CD14-positive monocyte (primary cell): ENCODE results near the gene GNAT2. TPM values are rescaled to one million over a fixed set of nuclear protein-coding genes. Genes with fewer than 3 reads are reported as not detected.

ENCODE experiments used
- DNase-seq, 3 donors: peaks; one replicate each; pipeline ENCODE4 v3.0.0-alpha.2; 2011 to 2022
- H2AFZ ChIP-seq: 2 replicates; pipeline ENCODE4 v1.6.0; 2012; ENCODE audit warnings: mild to moderate bottlenecking, low read depth, low read length, inconsistent platforms; ENCODE audit not compliant: insufficient read depth, poor library complexity, severe bottlenecking
- H3K27ac ChIP-seq, 2 donors: 1 replicate in 1 of 2; 2 replicates in 1 of 2; pipeline ENCODE4 v1.5.1; 2012 to 2013; ENCODE audit warnings: low read length in 2 of 2, control low read depth in 1 of 2, inconsistent platforms in 1 of 2, low read depth in 1 of 2, mild to moderate bottlenecking in 1 of 2
- H3K27me3 ChIP-seq, 2 donors: one replicate each; pipeline versions ENCODE4 v1.6.0 to v1.6.1; 2011 to 2013; ENCODE audit warnings: low read length in 2 of 2; ENCODE audit not compliant: control insufficient read depth in 2 of 2, insufficient read depth in 2 of 2
- H3K36me3 ChIP-seq, 2 donors: replicated peaks in 1 of 2; 1 replicate in 1 of 2; 2 replicates in 1 of 2; pipeline versions ENCODE4 v1.5.1 to v1.6.1; 2012 to 2013; ENCODE audit warnings: low read length in 2 of 2, control low read depth in 1 of 2, inconsistent platforms in 1 of 2, mild to moderate bottlenecking in 1 of 2; ENCODE audit not compliant: insufficient read depth in 2 of 2, control insufficient read depth in 1 of 2
- H3K4me1 ChIP-seq, 2 donors: 1 replicate in 1 of 2; 2 replicates in 1 of 2; pipeline versions ENCODE4 v1.5.1 to v1.6.1; 2012 to 2013; ENCODE audit warnings: low read length in 2 of 2, control low read depth in 1 of 2, inconsistent platforms in 1 of 2, mild to moderate bottlenecking in 1 of 2, moderate library complexity in 1 of 2; ENCODE audit not compliant: insufficient read depth in 2 of 2, control insufficient read depth in 1 of 2
- H3K4me2 ChIP-seq: replicated peaks from 2 replicates; pipeline ENCODE3; 2012; ENCODE audit warnings: low read length, moderate library complexity, mild to moderate bottlenecking; ENCODE audit not compliant: poor library complexity, severe bottlenecking; ENCODE audit errors: extremely low read depth
- H3K4me3 ChIP-seq, 3 experiments: fragments of 200-600 bp in 1 of 3; sonication (generic) in 1 of 3; replicated peaks in 1 of 3; 1 replicate in 2 of 3; 2 replicates in 1 of 3; pipeline ENCODE4 v1.5.1; 2011 to 2013; ENCODE audit warnings: low read length in 3 of 3, mild to moderate bottlenecking in 3 of 3, control low read depth in 2 of 3, low read depth in 2 of 3, inconsistent platforms in 1 of 3, moderate library complexity in 1 of 3
- H3K79me2 ChIP-seq: 2 replicates; pipeline ENCODE4 v1.6.0; 2012; ENCODE audit warnings: mild to moderate bottlenecking, control low read depth, inconsistent platforms, low read length, moderate library complexity; ENCODE audit not compliant: insufficient read depth
- H3K9ac ChIP-seq: 2 replicates; pipeline ENCODE4 v1.6.0; 2017; ENCODE audit warnings: low read length, mild to moderate bottlenecking; ENCODE audit not compliant: insufficient read depth, poor library complexity, severe bottlenecking
- H3K9me3 ChIP-seq, 2 donors: replicated peaks in 1 of 2; 1 replicate in 1 of 2; 2 replicates in 1 of 2; pipeline versions ENCODE4 v1.5.1 to v1.6.1; 2012 to 2013; ENCODE audit warnings: low read length in 2 of 2, control low read depth in 1 of 2; ENCODE audit not compliant: control insufficient read depth in 1 of 2, insufficient read depth in 1 of 2
- H4K20me1 ChIP-seq: 2 replicates; pipeline ENCODE4 v1.6.0; 2012; ENCODE audit warnings: mild to moderate bottlenecking, low read length, control low read depth, moderate library complexity; ENCODE audit not compliant: insufficient read depth
- H3K27ac Mint-ChIP-seq, 7 donors: one replicate each; pipeline ENCODE4 v1.8.0; 2020; ENCODE audit warnings: mild to moderate bottlenecking in 7 of 7, mixed read lengths in 7 of 7, moderate library complexity in 6 of 7, inconsistent platforms in 2 of 7
- H3K27me3 Mint-ChIP-seq, 3 donors: one replicate each; pipeline ENCODE4 v1.8.0; 2021 to 2022; ENCODE audit warnings: low read depth in 3 of 3, mild to moderate bottlenecking in 3 of 3, mixed read lengths in 3 of 3, moderate library complexity in 3 of 3, inconsistent platforms in 1 of 3
- H3K36me3 Mint-ChIP-seq, 2 donors: one replicate each; pipeline ENCODE4 v1.8.0; 2020; ENCODE audit warnings: mixed read lengths in 2 of 2, inconsistent platforms in 1 of 2, mild to moderate bottlenecking in 1 of 2
- H3K4me1 Mint-ChIP-seq: one replicate; pipeline ENCODE4 v1.8.0; 2020; ENCODE audit warnings: mild to moderate bottlenecking, mixed read lengths
- H3K4me3 Mint-ChIP-seq, 2 donors: one replicate each; pipeline ENCODE4 v1.8.0; 2020; ENCODE audit warnings: mild to moderate bottlenecking in 2 of 2, mixed read lengths in 2 of 2, moderate library complexity in 1 of 2
- H3K9me3 Mint-ChIP-seq, 7 donors: one replicate each; pipeline ENCODE4 v1.8.0; 2020 to 2022; ENCODE audit warnings: mixed read lengths in 7 of 7, mild to moderate bottlenecking in 6 of 7, moderate library complexity in 6 of 7, inconsistent platforms in 2 of 7
- WGBS: methylation state at CpG from one replicate; pipeline ENCODE4 v1.1.5; 2013; ENCODE audit warnings: missing lambda C conversion rate; ENCODE audit not compliant: insufficient coverage; 5-methylcytosine and 5-hydroxymethylcytosine counted together
- intact Hi-C, 2 donors: fragments of 100-400 bp; cut with micrococcal nuclease; formaldehyde crosslinking; loops; one replicate each; pipeline versions ENCODE4 v1.15.0 to v1.15.1; 2023
- polyA plus RNA-seq, 3 donors: library from polyadenylated mRNA; depleted of rRNA in 1 of 3; unstranded in 2 of 3; stranded (reverse) in 1 of 3; fragments of 300-500 nt in 2 of 3; fragments of >200 nt in 1 of 3; fragmentation: Illumina TruSeq in 2 of 3; gene quantifications; 1 replicate in 2 of 3; 2 replicates in 1 of 3; pipeline ENCODE4 v1.2.3, GENCODE V29; 2012 to 2021
- TF ChIP-seq, protein P1 (sequence below): fragments of 200-600 bp; IDR thresholded peaks from one replicate; pipeline ENCODE4 v1.8.0; 2022; ENCODE audit warnings: antibody characterized with exemption, mild to moderate bottlenecking

The GNAT2 gene
- polyA plus RNA-seq, 3 donors: 0.05 TPM; not detected in 2

DNA sequence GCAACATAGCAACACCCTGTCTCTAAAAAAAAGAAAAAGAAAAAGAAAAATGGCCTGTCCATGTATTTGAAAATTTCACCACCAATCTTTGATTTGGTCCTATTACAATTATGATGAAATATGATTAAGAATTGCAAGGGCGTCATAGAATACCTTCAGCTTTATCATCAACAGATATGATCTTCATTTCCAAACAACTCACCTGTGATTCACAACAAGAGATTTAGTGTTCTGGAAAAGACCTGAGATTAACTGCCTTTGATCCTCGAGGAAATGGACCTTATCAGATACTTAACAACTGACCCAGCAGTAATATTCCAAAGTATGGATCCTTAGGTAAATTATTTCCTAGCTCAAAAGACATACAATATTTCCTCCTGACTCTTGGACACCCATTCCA lies 33.0 kb upstream of the GNAT2 start:
- H3K36me3 ChIP-seq: no peaks in the 10 kb centered on the region
- no peak overlapping the region for H3K27ac ChIP-seq
- H3K27me3 Mint-ChIP-seq: peaks cover 3 to 20% (median 10%) of the 10 kb centered on the region in 3 donors
- H3K9me3 Mint-ChIP-seq: peaks cover 0 to 1% (median 0%) of the 10 kb centered on the region in 7 donors
- H2AFZ ChIP-seq: no peak overlapping the region
- H4K20me1 ChIP-seq: no peaks in the 10 kb centered on the region
- no CpG with 5 or more reads among the region's 2 CpGs for WGBS
- H3K4me1 ChIP-seq: peaks cover 17 to 22% of the 10 kb centered on the region in 2 donors
- no peak overlapping the region for H3K27ac Mint-ChIP-seq
- H3K4me2 ChIP-seq: no peak overlapping the region
- TF ChIP-seq, protein P1, sequence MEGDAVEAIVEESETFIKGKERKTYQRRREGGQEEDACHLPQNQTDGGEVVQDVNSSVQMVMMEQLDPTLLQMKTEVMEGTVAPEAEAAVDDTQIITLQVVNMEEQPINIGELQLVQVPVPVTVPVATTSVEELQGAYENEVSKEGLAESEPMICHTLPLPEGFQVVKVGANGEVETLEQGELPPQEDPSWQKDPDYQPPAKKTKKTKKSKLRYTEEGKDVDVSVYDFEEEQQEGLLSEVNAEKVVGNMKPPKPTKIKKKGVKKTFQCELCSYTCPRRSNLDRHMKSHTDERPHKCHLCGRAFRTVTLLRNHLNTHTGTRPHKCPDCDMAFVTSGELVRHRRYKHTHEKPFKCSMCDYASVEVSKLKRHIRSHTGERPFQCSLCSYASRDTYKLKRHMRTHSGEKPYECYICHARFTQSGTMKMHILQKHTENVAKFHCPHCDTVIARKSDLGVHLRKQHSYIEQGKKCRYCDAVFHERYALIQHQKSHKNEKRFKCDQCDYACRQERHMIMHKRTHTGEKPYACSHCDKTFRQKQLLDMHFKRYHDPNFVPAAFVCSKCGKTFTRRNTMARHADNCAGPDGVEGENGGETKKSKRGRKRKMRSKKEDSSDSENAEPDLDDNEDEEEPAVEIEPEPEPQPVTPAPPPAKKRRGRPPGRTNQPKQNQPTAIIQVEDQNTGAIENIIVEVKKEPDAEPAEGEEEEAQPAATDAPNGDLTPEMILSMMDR: no peak
- no peak overlapping the region for H3K4me3 ChIP-seq
- no peak for DNase-seq
- no peaks in the 10 kb centered on the region for H3K9me3 ChIP-seq
- H3K4me1 Mint-ChIP-seq: peaks cover 25% of the 10 kb centered on the region
- no peak overlapping the region for H3K9ac ChIP-seq
- no peaks in the 10 kb centered on the region for H3K79me2 ChIP-seq
- no peaks in the 10 kb centered on the region for H3K27me3 ChIP-seq
- no peak overlapping the region for H3K4me3 Mint-ChIP-seq
- H3K36me3 Mint-ChIP-seq: no peaks in the 10 kb centered on the region
- intact Hi-C loops: no loop called here

DNA sequence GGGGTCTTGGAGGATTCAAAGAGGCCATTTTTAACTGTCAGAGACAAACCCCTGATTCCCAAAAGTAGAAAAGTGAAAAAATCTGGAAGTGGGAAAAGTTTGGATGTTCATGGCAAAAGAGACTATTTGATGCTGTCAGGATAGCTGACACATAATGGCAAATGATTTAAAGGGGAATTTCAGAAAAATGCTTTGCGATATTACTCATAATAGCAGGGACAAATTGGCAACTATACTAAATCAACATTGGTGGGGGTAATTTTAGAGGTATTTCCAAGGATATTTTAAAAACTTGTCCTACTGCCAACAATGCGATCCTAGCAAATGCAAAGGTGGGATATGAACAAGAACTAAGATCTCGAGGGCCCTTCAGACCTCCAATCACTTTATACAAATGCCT lies 31.2 kb upstream of the GNAT2 start:
- Histone ChIP-seq H3K4me1 (peaks cover 6 to 7% of the 10 kb centered on the region in 2 donors), H3K4me2 (no peak overlapping the region), H3K4me3 (no peak overlapping the region), H3K36me3 (no peaks in the 10 kb centered on the region), H3K9me3 (no peaks in the 10 kb centered on the region), H3K27me3 (no peaks in the 10 kb centered on the region), H3K79me2 (no peaks in the 10 kb centered on the region), H3K9ac (no peak overlapping the region), H2AFZ (no peak overlapping the region), H4K20me1 (no peaks in the 10 kb centered on the region), H3K27ac (no peak overlapping the region)
- intact Hi-C loops: no loop called here
- H3K4me3 Mint-ChIP-seq: no peak overlapping the region
- peaks cover 7% of the 10 kb centered on the region for H3K4me1 Mint-ChIP-seq
- no peak overlapping the region for H3K27ac Mint-ChIP-seq
- no peaks in the 10 kb centered on the region for H3K36me3 Mint-ChIP-seq
- H3K9me3 Mint-ChIP-seq: peaks cover 0 to 5% (median 0%) of the 10 kb centered on the region in 7 donors
- WGBS: no CpG with 5 or more reads among the region's 3 CpGs
- TF ChIP-seq, protein P1: no peak
- no peak for DNase-seq
- H3K27me3 Mint-ChIP-seq: peaks cover 3 to 27% (median 6%) of the 10 kb centered on the region in 3 donors
